Testis (tissue), 2 donors: ENCODE data around the gene GYPB.

Experiments used
- POLR2A ChIP-seq: fragments of 450-650 bp; IDR thresholded peaks from one replicate; pipeline ENCODE4 v1.6.1; 2017; ENCODE audit warnings: antibody characterized with exemption, mild to moderate bottlenecking, moderate library complexity
- TF ChIP-seq, protein P1 (sequence below), 3 experiments: fragments of 450-650 bp in 2 of 3; fragments of 200-600 bp in 1 of 3; sonication (generic) in 1 of 3; IDR thresholded peaks; one replicate each; pipeline ENCODE4 v1.5.1; 2016 to 2019; ENCODE audit warnings: antibody characterized with exemption in 3 of 3, mild to moderate bottlenecking in 2 of 3, moderate library complexity in 1 of 3

DNA sequence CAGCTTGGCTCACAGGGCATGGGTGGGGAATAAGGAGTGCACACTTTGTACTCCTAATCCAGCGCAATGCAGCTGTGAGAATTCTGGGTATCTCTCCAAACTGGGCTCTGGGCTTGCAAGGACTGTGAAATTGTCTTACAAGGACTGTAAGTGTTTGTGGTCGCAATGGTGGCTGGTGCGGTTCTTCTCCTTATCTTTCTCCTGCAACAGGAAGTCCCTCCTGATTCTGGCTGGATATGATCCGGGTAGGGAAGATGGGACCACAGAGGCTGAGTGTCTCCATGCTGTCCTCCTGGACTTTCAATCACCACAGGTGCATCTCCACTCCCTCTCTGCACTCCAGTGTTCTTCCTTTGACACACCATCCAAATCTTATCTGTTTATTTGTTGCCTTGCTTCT is 58.1 kb downstream of the GYPB start:
- TF ChIP-seq, protein P1, sequence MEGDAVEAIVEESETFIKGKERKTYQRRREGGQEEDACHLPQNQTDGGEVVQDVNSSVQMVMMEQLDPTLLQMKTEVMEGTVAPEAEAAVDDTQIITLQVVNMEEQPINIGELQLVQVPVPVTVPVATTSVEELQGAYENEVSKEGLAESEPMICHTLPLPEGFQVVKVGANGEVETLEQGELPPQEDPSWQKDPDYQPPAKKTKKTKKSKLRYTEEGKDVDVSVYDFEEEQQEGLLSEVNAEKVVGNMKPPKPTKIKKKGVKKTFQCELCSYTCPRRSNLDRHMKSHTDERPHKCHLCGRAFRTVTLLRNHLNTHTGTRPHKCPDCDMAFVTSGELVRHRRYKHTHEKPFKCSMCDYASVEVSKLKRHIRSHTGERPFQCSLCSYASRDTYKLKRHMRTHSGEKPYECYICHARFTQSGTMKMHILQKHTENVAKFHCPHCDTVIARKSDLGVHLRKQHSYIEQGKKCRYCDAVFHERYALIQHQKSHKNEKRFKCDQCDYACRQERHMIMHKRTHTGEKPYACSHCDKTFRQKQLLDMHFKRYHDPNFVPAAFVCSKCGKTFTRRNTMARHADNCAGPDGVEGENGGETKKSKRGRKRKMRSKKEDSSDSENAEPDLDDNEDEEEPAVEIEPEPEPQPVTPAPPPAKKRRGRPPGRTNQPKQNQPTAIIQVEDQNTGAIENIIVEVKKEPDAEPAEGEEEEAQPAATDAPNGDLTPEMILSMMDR (IDR thresholded peaks at IDR 0.05): no peak
- TF ChIP-seq POLR2A: no peak
